IMR-90 (cell line): ENCODE data around the gene AMBP. TPM values are rescaled to one million over a fixed set of nuclear protein-coding genes. Genes with fewer than 3 reads are reported as not detected.

Experiments
- ATAC-seq: fragments of 200-7000 bp; cut with Tn5 transposase; 2 replicates; pipeline ENCODE4 v1.9.1; 2020; ENCODE audit warnings: low read depth, mild to moderate bottlenecking, moderate library complexity
- BruUV-seq: library from RNA; stranded (reverse); fragments of 400-500 nt; replicated peaks from 2 replicates; lab custom pipeline; 2021; lab: Mats Ljungman, UMichigan
- CTCF ChIA-PET: fragments of 300-600 bp; formaldehyde crosslinking; extraction: SDS; loops from one replicate; lab custom pipeline; 2021; ENCODE audit warnings: antibody characterized with exemption; lab: Yijun Ruan, JAX
- POLR2A ChIA-PET: fragments of 300-600 bp; sonication (Branson Sonifier 250); formaldehyde crosslinking; loops from one replicate; lab custom pipeline; 2022; ENCODE audit warnings: antibody characterized with exemption; ENCODE audit not compliant: unreplicated experiment; lab: Charles Lee
- DNase-seq: peaks from one replicate; pipeline ENCODE4 v3.0.0; 2013
- H2AFZ ChIP-seq: replicated peaks from 2 replicates; pipeline ENCODE3; 2013; ENCODE audit warnings: low read length, mild to moderate bottlenecking; ENCODE audit not compliant: poor library complexity
- H2AK5ac ChIP-seq: 2 replicates; pipeline ENCODE4 v1.6.1; 2013; ENCODE audit warnings: low read depth, low read length, inconsistent platforms
- H2AK9ac ChIP-seq: replicated peaks from 2 replicates; pipeline ENCODE3; 2013; ENCODE audit warnings: mild to moderate bottlenecking, low read depth, low read length, moderate library complexity; ENCODE audit not compliant: poor library complexity
- H2BK120ac ChIP-seq: 2 replicates; pipeline ENCODE4 v1.6.1; 2013; ENCODE audit warnings: low read depth, low read length, inconsistent platforms
- H2BK15ac ChIP-seq: 3 replicates; pipeline ENCODE4 v1.6.1; 2013; ENCODE audit warnings: low read depth, low read length, inconsistent platforms
- H2BK20ac ChIP-seq: 2 replicates; pipeline ENCODE4 v1.6.1; 2013; ENCODE audit warnings: low read depth, mild to moderate bottlenecking, inconsistent platforms, low read length, moderate library complexity
- H2BK5ac ChIP-seq: 2 replicates; pipeline ENCODE4 v1.6.1; 2013; ENCODE audit warnings: mild to moderate bottlenecking, low read depth, low read length, inconsistent platforms; ENCODE audit not compliant: poor library complexity, severe bottlenecking
- H3K14ac ChIP-seq: replicated peaks from 2 replicates; pipeline ENCODE4 v1.6.1; 2013; ENCODE audit warnings: low read depth, low read length, inconsistent platforms
- H3K18ac ChIP-seq: 2 replicates; pipeline ENCODE4 v1.6.1; 2013; ENCODE audit warnings: low read depth, low read length, control low read depth
- H3K23ac ChIP-seq: 2 replicates; pipeline ENCODE4 v1.6.1; 2013; ENCODE audit warnings: low read depth, low read length, inconsistent platforms
- H3K27ac ChIP-seq: 2 replicates; pipeline ENCODE4 v1.5.1; 2013; ENCODE audit warnings: mild to moderate bottlenecking, control low read depth, low read length; ENCODE audit not compliant: insufficient read depth
- H3K27me3 ChIP-seq: 2 replicates; pipeline ENCODE4 v1.6.1; 2013; ENCODE audit warnings: low read length; ENCODE audit not compliant: control insufficient read depth, insufficient read depth
- H3K36me3 ChIP-seq: 2 replicates; pipeline ENCODE4 v1.6.1; 2013; ENCODE audit warnings: low read length, mixed read lengths; ENCODE audit not compliant: control insufficient read depth, insufficient read depth
- H3K4ac ChIP-seq: 2 replicates; pipeline ENCODE4 v1.6.1; 2013; ENCODE audit warnings: low read depth, low read length, inconsistent platforms
- H3K4me1 ChIP-seq: 2 replicates; pipeline ENCODE4 v1.6.1; 2013; ENCODE audit warnings: low read length, mixed read lengths; ENCODE audit not compliant: control insufficient read depth, insufficient read depth
- H3K4me2 ChIP-seq: 2 replicates; pipeline ENCODE4 v1.6.1; 2013; ENCODE audit warnings: low read depth, mild to moderate bottlenecking, control low read depth, low read length, moderate library complexity
- H3K4me3 ChIP-seq: 2 replicates; pipeline ENCODE4 v1.5.1; 2013; ENCODE audit warnings: low read depth, mild to moderate bottlenecking, control low read depth, low read length, moderate library complexity; ENCODE audit not compliant: insufficient read depth
- H3K56ac ChIP-seq: 2 replicates; pipeline ENCODE4 v1.6.1; 2013; ENCODE audit warnings: low read length, inconsistent platforms; ENCODE audit not compliant: insufficient read depth; ENCODE audit errors: extremely low read depth
- H3K79me1 ChIP-seq, 2 experiments: 2 replicates each; pipeline ENCODE4 v1.6.1; 2013; ENCODE audit warnings: low read length in 2 of 2, inconsistent platforms in 1 of 2, low read depth in 1 of 2
- H3K9ac ChIP-seq: 2 replicates; pipeline ENCODE4 v1.6.1; 2013; ENCODE audit warnings: low read depth, low read length, control low read depth
- H3K9me1 ChIP-seq: 2 replicates; pipeline ENCODE4 v1.6.1; 2013; ENCODE audit warnings: low read length, inconsistent platforms; ENCODE audit not compliant: insufficient read depth
- H3K9me3 ChIP-seq: 2 replicates; pipeline ENCODE4 v1.6.1; 2013; ENCODE audit warnings: low read length; ENCODE audit not compliant: control insufficient read depth, insufficient read depth
- H4K20me1 ChIP-seq: 2 replicates; pipeline ENCODE4 v1.6.1; 2013; ENCODE audit warnings: low read length, inconsistent platforms; ENCODE audit not compliant: insufficient read depth
- H4K5ac ChIP-seq: 2 replicates; pipeline ENCODE4 v1.6.1; 2013; ENCODE audit warnings: mild to moderate bottlenecking, low read depth, low read length, control low read depth
- H4K8ac ChIP-seq, 2 experiments: 2 replicates each; pipeline ENCODE4 v1.6.1; 2013; ENCODE audit warnings: low read depth in 2 of 2, low read length in 2 of 2, control low read depth in 1 of 2, inconsistent platforms in 1 of 2
- H4K91ac ChIP-seq: 2 replicates; pipeline ENCODE4 v1.6.1; 2013; ENCODE audit warnings: low read depth, low read length, inconsistent platforms; ENCODE audit not compliant: insufficient read depth
- CEBPB ChIP-seq: IDR thresholded peaks from 2 replicates; pipeline ENCODE4 v1.6.1; 2012; ENCODE audit warnings: low read depth, low read length, improper control_type of control experiment
- CHD1 ChIP-seq: IDR thresholded peaks from 2 replicates; pipeline ENCODE4 v1.6.1; 2012; ENCODE audit warnings: low read depth, low read length, improper control_type of control experiment
- POLR2A ChIP-seq: IDR thresholded peaks from 2 replicates; pipeline ENCODE4 v1.6.1; 2012; ENCODE audit warnings: mild to moderate bottlenecking, low read depth, low read length
- SMC3 ChIP-seq: fragments of 150-350 bp; IDR thresholded peaks from 2 replicates; pipeline ENCODE4 v1.6.1; 2016; ENCODE audit warnings: low read depth, mild to moderate bottlenecking, antibody characterized with exemption, low read length, moderate library complexity
- WGBS, 2 experiments: methylation state at CpG; one replicate each; pipeline versions ENCODE4 v1.1.5 to v1.1.7; 2013; ENCODE audit warnings: missing lambda C conversion rate in 2 of 2; ENCODE audit not compliant: insufficient read length in 1 of 2; ENCODE audit errors: extremely low coverage in 2 of 2; 5-methylcytosine and 5-hydroxymethylcytosine counted together
- dilution Hi-C: fragments of 300-500 bp; cut with HindIII; formaldehyde crosslinking; loops from one replicate; pipeline ENCODE4 v1.14.3; 2018; ENCODE audit warnings: low sequenced_read_pairs; ENCODE audit not compliant: unreplicated experiment
- in situ Hi-C: fragments of 300-500 bp; cut with MboI; formaldehyde crosslinking; loops from 3 replicates; pipeline ENCODE4 v1.14.3; 2019; ENCODE audit warnings: low sequenced_read_pairs, inconsistent platforms, mixed read lengths
- intact Hi-C: fragments of 100-400 bp; cut with micrococcal nuclease; formaldehyde crosslinking; loops from 2 replicates; pipeline ENCODE4 v1.10.0; 2022
- polyA plus RNA-seq, 3 experiments: library from polyadenylated mRNA; depleted of rRNA; stranded (reverse); fragments of >200 nt; gene quantifications; 2 replicates each; pipeline ENCODE4 v1.2.3, GENCODE V29; 2012; ENCODE audit warnings: low replicate concordance in 1 of 3
- total RNA-seq: library from RNA; depleted of rRNA; stranded (reverse); fragments of >200 nt; gene quantifications from 2 replicates; pipeline ENCODE4 v1.2.3, GENCODE V29; 2012
- TF ChIP-seq, protein P1 (sequence below): fragments of 150-350 bp; IDR thresholded peaks from 2 replicates; pipeline ENCODE4 v1.6.1; 2017; ENCODE audit warnings: mild to moderate bottlenecking, antibody characterized with exemption, low read length, low read depth
- TF ChIP-seq, protein P2 (sequence below): fragments of 150-350 bp; IDR thresholded peaks from 2 replicates; pipeline ENCODE4 v1.6.1; 2016; ENCODE audit warnings: low read depth, mild to moderate bottlenecking, low read length, moderate library complexity, borderline replicate concordance

AMBP gene
- total and polyA plus RNA-seq, 2 of the 4 experiments (the other 2 are of a cell fraction), result not detected

GRCh38 chr9:114035221-114035844, 42.8 kb downstream of the AMBP start:
- Histone ChIP-seq H2AK5ac (no peak overlapping the region), H3K4me3 (no peak overlapping the region), H3K4ac (no peak overlapping the region), H3K27ac (no peak overlapping the region), H3K27me3 (no peaks in the 10 kb centered on the region), H2BK15ac (no peak overlapping the region), H2BK120ac (no peak overlapping the region), H4K91ac (no peak overlapping the region), H3K36me3 (peaks cover 61% of the 10 kb centered on the region), H2BK5ac (no peak overlapping the region), H3K4me2 (no peak overlapping the region), H3K14ac (no peak overlapping the region), H3K9me3 (no peaks in the 10 kb centered on the region), H3K79me1 (no peaks in the 10 kb centered on the region; a peak in 1 of 4 replicates), H3K9me1 (0 out of 2 replicates have a peak, but pooled peaks cover 2% of the 10 kb centered on the region), H4K20me1 (no peaks in the 10 kb centered on the region; the same call in 1 of the 2 replicates), H2BK20ac (no peak overlapping the region), H4K5ac (no peak overlapping the region), H2AFZ (no peak overlapping the region), H3K4me1 (no peaks in the 10 kb centered on the region), H2AK9ac (no peak overlapping the region), H3K23ac (no peak overlapping the region), H3K9ac (no peak overlapping the region), H3K18ac (no peak overlapping the region), H3K56ac (no peak overlapping the region), H4K8ac (no peak overlapping the region)
- no peak for DNase-seq
- WGBS, 2 experiments, result 90% methylated on average over 7 of the region's 17 CpGs; no CpG with 5 or more reads in 1 of the 2 experiments
- no peak for ATAC-seq
- dilution Hi-C loops, result no loop called here
- TF ChIP-seq, protein P1, sequence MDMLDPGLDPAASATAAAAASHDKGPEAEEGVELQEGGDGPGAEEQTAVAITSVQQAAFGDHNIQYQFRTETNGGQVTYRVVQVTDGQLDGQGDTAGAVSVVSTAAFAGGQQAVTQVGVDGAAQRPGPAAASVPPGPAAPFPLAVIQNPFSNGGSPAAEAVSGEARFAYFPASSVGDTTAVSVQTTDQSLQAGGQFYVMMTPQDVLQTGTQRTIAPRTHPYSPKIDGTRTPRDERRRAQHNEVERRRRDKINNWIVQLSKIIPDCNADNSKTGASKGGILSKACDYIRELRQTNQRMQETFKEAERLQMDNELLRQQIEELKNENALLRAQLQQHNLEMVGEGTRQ, result no peak
- TF ChIP-seq, protein P2, sequence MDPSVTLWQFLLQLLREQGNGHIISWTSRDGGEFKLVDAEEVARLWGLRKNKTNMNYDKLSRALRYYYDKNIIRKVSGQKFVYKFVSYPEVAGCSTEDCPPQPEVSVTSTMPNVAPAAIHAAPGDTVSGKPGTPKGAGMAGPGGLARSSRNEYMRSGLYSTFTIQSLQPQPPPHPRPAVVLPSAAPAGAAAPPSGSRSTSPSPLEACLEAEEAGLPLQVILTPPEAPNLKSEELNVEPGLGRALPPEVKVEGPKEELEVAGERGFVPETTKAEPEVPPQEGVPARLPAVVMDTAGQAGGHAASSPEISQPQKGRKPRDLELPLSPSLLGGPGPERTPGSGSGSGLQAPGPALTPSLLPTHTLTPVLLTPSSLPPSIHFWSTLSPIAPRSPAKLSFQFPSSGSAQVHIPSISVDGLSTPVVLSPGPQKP, result no peak
- TF ChIP-seq SMC3, result no peak
- TF ChIP-seq CEBPB, result no peak
- no peak for TF ChIP-seq CHD1
- no peak for TF ChIP-seq POLR2A
- intact Hi-C loops, result no loop called here
- ChIA-PET CTCF (no interaction called here), POLR2A (no interaction called here)
- in situ Hi-C loops, result no loop called here
- BruUV-seq, result no TSS peak
